ENCODE results near the gene ADGRE2.

DNA sequence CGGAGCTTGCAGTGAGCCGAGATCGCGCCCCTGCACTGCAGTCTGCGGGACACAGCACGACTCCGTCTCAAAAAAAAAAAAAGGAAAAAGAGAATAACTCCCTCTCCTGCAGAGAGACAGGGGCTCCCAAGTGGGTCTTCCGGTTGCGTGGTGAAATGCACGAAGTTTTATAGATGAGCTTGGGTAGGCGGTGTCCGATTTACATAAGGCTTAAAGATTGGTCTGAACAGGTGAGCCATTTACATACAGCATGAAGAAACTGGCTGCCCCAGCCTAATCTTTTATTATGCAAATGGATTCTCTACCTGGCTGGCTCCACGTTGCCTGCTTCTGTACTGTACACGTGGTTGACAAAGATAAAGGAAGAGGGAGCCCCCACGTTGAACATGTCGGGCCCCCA lies 19.5 kb downstream of the ADGRE2 start:
- TF ChIP-seq, protein P1, sequence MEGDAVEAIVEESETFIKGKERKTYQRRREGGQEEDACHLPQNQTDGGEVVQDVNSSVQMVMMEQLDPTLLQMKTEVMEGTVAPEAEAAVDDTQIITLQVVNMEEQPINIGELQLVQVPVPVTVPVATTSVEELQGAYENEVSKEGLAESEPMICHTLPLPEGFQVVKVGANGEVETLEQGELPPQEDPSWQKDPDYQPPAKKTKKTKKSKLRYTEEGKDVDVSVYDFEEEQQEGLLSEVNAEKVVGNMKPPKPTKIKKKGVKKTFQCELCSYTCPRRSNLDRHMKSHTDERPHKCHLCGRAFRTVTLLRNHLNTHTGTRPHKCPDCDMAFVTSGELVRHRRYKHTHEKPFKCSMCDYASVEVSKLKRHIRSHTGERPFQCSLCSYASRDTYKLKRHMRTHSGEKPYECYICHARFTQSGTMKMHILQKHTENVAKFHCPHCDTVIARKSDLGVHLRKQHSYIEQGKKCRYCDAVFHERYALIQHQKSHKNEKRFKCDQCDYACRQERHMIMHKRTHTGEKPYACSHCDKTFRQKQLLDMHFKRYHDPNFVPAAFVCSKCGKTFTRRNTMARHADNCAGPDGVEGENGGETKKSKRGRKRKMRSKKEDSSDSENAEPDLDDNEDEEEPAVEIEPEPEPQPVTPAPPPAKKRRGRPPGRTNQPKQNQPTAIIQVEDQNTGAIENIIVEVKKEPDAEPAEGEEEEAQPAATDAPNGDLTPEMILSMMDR (IDR thresholded peaks at IDR 0.05) = no peak
- TF ChIP-seq POLR2A (IDR thresholded peaks at IDR 0.05) = no peak

All from uterus (tissue), 2 donors.